ENCODE results near the gene MTUS2.

- TF ChIP-seq CTCF (IDR thresholded peaks at IDR 0.05; ENCODE audit: low read depth, low read length, missing input control): no peak
- no peak for TF ChIP-seq GABPA (IDR thresholded peaks at IDR 0.05 in 1 of 2, conservative IDR thresholded peaks at IDR 0.05 in 1 of 2)
- TF ChIP-seq ZBTB33 (IDR thresholded peaks at IDR 0.05): no peak
- no peak for TF ChIP-seq REST (IDR thresholded peaks at IDR 0.05)
- TF ChIP-seq ATF3 (IDR thresholded peaks at IDR 0.05): no peak
- no peak for TF ChIP-seq MAX (IDR thresholded peaks at IDR 0.05)
- TF ChIP-seq FOXA1 (IDR thresholded peaks at IDR 0.05): no peak
- TF ChIP-seq RAD21 (IDR thresholded peaks at IDR 0.05): no peak
- TF ChIP-seq YY1 (IDR thresholded peaks at IDR 0.05): no peak
- no peak for TF ChIP-seq RXRA (IDR thresholded peaks at IDR 0.05)
Observed at GRCh38 chr13:28981530-28981929, 161.4 kb downstream of the MTUS2 start.
